ENCODE data around the gene UNC5B.

Gene UNC5B

DNA sequence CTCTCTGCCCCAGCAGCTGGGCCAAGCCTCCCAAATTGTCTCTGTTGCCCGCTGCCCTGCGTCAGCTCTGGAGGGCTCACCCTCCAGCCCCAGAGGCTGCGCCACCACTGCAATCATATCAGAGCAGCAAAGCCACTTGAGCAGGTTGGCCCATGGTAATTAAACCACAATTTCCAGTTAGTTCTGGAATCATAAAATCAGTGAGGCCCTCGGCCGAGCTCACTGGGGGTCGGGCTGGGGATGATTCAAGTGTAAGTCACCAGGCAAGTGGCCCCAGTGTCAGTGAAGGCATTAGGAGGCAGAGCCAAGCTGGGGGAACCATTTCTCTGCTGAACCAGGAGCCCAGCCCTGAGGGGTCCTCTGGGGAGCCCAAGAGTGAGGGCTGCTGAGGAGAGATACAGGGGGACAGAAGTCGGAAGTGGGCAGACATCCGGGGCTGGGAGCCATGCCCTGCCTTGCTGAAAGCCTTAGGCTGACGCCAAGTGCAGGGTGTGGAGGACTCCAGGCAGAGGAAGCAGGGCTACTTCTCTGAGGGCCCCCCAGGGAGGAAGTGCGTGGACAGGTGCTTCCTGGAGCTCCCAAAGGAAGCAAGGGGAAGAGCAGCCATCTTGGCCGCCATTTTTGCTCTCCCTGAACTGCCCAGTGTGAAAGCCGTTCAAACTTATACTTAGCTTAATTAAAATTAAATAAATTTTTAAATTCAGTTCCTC, 77.2 kb downstream of the UNC5B start:
- no peak overlapping the region for H3K4me3 ChIP-seq (ENCODE audit: control insufficient read depth, low read depth, low read length)
- DNase-seq (ENCODE audit: low read depth), result no peak
- no peak for TF ChIP-seq CTCF (IDR thresholded peaks at IDR 0.05; ENCODE audit: control insufficient read depth, insufficient read depth, low read depth, low read length, missing control alignments)

DNA sequence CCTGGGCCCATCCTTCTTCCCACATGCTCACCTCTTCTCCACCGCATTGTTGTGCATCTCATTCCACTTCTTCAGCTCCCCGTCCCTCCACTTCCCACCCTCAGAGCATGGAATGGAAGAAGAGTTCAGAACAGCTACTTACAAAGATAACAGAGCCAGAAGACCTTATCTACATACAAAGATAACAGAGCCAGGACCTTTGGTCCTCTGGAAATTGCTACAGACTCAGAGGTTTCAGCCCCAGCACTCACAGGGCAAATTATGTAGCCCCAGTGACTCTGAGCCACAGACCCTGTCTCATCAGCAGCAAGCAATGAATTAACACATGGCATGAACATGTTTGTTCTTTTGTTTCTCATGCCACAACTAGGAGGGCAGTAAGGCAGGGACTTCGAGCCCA, 78.0 kb downstream of the UNC5B start:
- DNase-seq (ENCODE audit: low read depth), result no peak
- TF ChIP-seq CTCF (IDR thresholded peaks at IDR 0.05; ENCODE audit: control insufficient read depth, insufficient read depth, low read depth, low read length, missing control alignments), result no peak
- no peak overlapping the region for H3K4me3 ChIP-seq (ENCODE audit: control insufficient read depth, low read depth, low read length)

DNA sequence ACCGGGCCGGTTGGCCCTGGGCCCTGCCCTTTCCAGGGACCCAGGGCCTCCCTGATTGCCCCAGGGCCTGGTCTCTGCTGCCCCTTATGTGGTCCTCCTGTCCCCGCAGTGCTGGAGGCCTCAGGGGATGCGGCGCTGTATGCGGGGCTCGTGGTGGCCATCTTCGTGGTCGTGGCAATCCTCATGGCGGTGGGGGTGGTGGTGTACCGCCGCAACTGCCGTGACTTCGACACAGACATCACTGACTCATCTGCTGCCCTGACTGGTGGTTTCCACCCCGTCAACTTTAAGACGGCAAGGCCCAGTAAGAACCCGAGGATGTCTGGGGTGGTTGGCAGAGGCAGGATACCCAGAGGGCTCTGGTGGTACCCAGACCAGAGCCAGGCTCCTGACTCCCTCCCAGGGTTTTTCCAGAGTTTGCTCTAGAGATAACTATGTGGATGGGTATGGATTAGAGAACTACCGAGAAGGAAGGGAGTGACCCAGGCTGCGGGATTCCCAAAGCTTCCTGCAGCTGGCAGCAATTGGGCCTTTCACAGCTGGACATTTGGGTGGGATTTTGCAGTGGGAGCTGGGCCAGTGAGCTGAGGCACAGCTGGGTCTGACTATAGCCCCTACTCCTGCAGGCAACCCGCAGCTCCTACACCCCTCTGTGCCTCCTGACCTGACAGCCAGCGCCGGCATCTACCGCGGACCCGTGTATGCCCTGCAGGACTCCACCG, 78.6 kb downstream of the UNC5B start:
- DNase-seq (ENCODE audit: low read depth), result no peak
- no peak for TF ChIP-seq CTCF (IDR thresholded peaks at IDR 0.05; ENCODE audit: control insufficient read depth, insufficient read depth, low read depth, low read length, missing control alignments)

DNA sequence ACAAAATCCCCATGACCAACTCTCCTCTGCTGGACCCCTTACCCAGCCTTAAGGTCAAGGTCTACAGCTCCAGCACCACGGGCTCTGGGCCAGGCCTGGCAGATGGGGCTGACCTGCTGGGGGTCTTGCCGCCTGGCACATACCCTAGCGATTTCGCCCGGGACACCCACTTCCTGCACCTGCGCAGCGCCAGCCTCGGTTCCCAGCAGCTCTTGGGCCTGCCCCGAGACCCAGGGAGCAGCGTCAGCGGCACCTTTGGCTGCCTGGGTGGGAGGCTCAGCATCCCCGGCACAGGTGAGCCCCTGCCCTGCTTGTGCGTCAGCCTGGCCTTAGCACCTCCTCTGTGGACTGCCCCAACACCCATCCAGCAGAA, 79.1 kb downstream of the UNC5B start:
- no peak for DNase-seq (ENCODE audit: low read depth)
- no peak for TF ChIP-seq CTCF (IDR thresholded peaks at IDR 0.05; ENCODE audit: control insufficient read depth, insufficient read depth, low read depth, low read length, missing control alignments)
- no peak overlapping the region for H3K4me3 ChIP-seq (ENCODE audit: control insufficient read depth, low read depth, low read length)

More for the DNA sequence above, 78.6 kb downstream of the UNC5B start:
- H3K4me3 ChIP-seq (ENCODE audit: control insufficient read depth, low read depth, low read length), result no peak overlapping the region

GRCh38 chr10:71292624-71293445, 80.5 kb downstream of the UNC5B start:
- no peak for TF ChIP-seq CTCF (IDR thresholded peaks at IDR 0.05; ENCODE audit: control insufficient read depth, insufficient read depth, low read depth, low read length, missing control alignments)
- no peak for DNase-seq (ENCODE audit: low read depth)
- no peak overlapping the region for H3K4me3 ChIP-seq (ENCODE audit: control insufficient read depth, low read depth, low read length)

GRCh38 chr10:71293446-71294084, 81.2 kb downstream of the UNC5B start:
- no peak for TF ChIP-seq CTCF (IDR thresholded peaks at IDR 0.05; ENCODE audit: control insufficient read depth, insufficient read depth, low read depth, low read length, missing control alignments)
- no peak overlapping the region for H3K4me3 ChIP-seq (ENCODE audit: control insufficient read depth, low read depth, low read length)
- no peak for DNase-seq (ENCODE audit: low read depth)
